ENCODE results near the gene COL23A1. TPM values are rescaled to one million over a fixed set of nuclear protein-coding genes. Genes with fewer than 3 reads are reported as not detected.
A peak's percentile ranks its signal among the peaks of the same experiment; 100 is the strongest.

COL23A1 gene
- polyA plus RNA-seq, 2 of the 4 experiments (the other 2 are of a cell fraction): not detected

DNA sequence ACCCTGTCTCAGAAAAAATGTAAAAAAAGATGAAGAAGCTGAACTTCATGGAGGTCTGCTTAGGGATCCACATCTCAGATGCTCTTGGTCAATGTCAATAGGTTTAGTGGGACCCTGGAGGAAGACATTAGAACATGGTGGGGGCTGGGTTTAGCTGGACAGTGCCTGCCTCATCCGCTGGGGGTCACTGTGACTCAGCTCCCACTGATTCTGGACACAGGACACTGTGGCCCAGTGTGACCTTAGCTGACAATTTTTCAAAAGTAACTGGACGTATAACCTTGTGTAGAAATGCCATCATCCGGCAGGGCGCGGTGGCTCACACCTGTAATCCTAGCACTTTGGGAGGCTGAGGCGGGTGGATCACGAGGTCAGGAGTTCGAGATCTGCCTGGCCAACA, 393.2 kb downstream of the COL23A1 start:
- 66% methylated on average over 8 of the region's 8 CpGs for WGBS (ENCODE audit: missing lambda C conversion rate)
- Histone ChIP-seq H3K4me3 (no peak overlapping the region), H3K27ac (no peak overlapping the region), H3K4me2 (no peak overlapping the region), H3K9me3 (peaks cover 12% of the 10 kb centered on the region; the same call in 2 of the 3 replicates), H3K4me1 (0 out of 3 replicates have a peak, but pooled peaks cover 3% of the 10 kb centered on the region)
- CTCF ChIA-PET: interaction anchor here (0.6 to 1.6 kb wide), 3 partner anchors 12 to 1345 kb away, joined by 3 to 4 read pairs (median 3); no protein-coding TSS in a partner anchor
- TF ChIP-seq, protein P1, sequence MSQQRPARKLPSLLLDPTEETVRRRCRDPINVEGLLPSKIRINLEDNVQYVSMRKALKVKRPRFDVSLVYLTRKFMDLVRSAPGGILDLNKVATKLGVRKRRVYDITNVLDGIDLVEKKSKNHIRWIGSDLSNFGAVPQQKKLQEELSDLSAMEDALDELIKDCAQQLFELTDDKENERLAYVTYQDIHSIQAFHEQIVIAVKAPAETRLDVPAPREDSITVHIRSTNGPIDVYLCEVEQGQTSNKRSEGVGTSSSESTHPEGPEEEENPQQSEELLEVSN (IDR thresholded peaks at IDR 0.05; ENCODE audit: borderline replicate concordance, low read depth): no peak
- TF ChIP-seq MAZ (IDR thresholded peaks at IDR 0.05; ENCODE audit: borderline replicate concordance, low read depth, low read length): no peak
- TF ChIP-seq RARB (CRISPR knock-in tag; IDR thresholded peaks at IDR 0.05): no peak
- no peak for TF ChIP-seq KDM5A (IDR thresholded peaks at IDR 0.05)
- no peak for TF ChIP-seq CEBPB (IDR thresholded peaks at IDR 0.05)
- TF ChIP-seq, protein P2, sequence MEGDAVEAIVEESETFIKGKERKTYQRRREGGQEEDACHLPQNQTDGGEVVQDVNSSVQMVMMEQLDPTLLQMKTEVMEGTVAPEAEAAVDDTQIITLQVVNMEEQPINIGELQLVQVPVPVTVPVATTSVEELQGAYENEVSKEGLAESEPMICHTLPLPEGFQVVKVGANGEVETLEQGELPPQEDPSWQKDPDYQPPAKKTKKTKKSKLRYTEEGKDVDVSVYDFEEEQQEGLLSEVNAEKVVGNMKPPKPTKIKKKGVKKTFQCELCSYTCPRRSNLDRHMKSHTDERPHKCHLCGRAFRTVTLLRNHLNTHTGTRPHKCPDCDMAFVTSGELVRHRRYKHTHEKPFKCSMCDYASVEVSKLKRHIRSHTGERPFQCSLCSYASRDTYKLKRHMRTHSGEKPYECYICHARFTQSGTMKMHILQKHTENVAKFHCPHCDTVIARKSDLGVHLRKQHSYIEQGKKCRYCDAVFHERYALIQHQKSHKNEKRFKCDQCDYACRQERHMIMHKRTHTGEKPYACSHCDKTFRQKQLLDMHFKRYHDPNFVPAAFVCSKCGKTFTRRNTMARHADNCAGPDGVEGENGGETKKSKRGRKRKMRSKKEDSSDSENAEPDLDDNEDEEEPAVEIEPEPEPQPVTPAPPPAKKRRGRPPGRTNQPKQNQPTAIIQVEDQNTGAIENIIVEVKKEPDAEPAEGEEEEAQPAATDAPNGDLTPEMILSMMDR (IDR thresholded peaks at IDR 0.05): 0 out of 3 replicates have a peak, but pooled peaks have one; percentile 14
- POLR2A ChIA-PET: no interaction called here
- no peak for DNase-seq (ENCODE audit: low read depth in 1 of 2, low spot score in 1 of 2)
- ATAC-seq: peak in 1 of 2 experiments; percentile 67; a peak in 3 of 6 replicates
- no peak for FAIRE-seq

DNA sequence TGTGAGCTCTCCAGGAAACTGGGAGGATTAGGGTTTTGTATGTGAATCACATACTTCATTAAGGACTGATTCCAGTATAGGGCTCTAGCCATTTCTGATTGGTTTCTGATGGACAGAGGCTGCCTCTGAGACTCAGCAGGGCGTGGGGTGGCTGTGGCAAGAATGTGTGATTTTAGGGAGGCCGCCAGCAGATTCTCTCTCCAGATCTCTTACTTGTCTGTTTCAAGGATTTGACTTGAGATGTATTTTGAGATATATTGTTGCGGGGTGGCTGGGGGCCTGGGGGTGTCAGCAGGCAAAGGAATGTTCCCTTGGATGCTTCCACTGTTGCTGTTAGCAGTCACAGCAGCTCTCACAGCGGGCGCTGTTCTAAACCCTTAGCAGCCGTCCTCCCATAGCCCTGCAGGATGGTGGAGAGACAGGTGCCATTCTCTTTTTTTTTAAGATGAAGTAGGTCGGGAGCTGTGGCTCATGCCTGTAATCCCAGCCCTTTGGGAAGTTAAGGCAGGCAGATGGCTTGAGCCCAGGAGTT, 393.8 kb downstream of the COL23A1 start:
- TF ChIP-seq EP300 (IDR thresholded peaks at IDR 0.05): no peak
- TF ChIP-seq SREBF2 (IDR thresholded peaks at IDR 0.05): no peak
- TF ChIP-seq, protein P3, sequence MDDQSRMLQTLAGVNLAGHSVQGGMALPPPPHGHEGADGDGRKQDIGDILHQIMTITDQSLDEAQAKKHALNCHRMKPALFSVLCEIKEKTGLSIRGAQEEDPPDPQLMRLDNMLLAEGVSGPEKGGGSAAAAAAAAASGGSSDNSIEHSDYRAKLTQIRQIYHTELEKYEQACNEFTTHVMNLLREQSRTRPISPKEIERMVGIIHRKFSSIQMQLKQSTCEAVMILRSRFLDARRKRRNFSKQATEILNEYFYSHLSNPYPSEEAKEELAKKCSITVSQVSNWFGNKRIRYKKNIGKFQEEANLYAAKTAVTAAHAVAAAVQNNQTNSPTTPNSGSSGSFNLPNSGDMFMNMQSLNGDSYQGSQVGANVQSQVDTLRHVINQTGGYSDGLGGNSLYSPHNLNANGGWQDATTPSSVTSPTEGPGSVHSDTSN (IDR thresholded peaks at IDR 0.05): no peak
- TF ChIP-seq HEYL (CRISPR knock-in tag; IDR thresholded peaks at IDR 0.05): no peak
- TF ChIP-seq SMC3 (IDR thresholded peaks at IDR 0.05): no peak
- no peak for TF ChIP-seq GATA3 (IDR thresholded peaks at IDR 0.05; ENCODE audit: borderline replicate concordance)
- TF ChIP-seq RAD21 (conservative IDR thresholded peaks at IDR 0.05 in 1 of 2, IDR thresholded peaks at IDR 0.05 in 1 of 2): no peak
- TF ChIP-seq RARB (CRISPR knock-in tag; IDR thresholded peaks at IDR 0.05): no peak
- TF ChIP-seq, protein P2 (IDR thresholded peaks at IDR 0.05): no peak
- TF ChIP-seq MYC (IDR thresholded peaks at IDR 0.05; ENCODE audit: borderline replicate concordance, low read length): no peak
- no peak for TF ChIP-seq KDM1A (IDR thresholded peaks at IDR 0.05; ENCODE audit: low read depth)
- no peak for TF ChIP-seq EHMT2 (IDR thresholded peaks at IDR 0.05; ENCODE audit: low read depth)
- TF ChIP-seq, protein P4, sequence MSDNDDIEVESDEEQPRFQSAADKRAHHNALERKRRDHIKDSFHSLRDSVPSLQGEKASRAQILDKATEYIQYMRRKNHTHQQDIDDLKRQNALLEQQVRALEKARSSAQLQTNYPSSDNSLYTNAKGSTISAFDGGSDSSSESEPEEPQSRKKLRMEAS (IDR thresholded peaks at IDR 0.05): no peak
- TF ChIP-seq ZC3H11A (IDR thresholded peaks at IDR 0.05): no peak
- no peak for TF ChIP-seq MAFK (IDR thresholded peaks at IDR 0.05; ENCODE audit: partially characterized antibody)
- no peak for TF ChIP-seq CBX2 (IDR thresholded peaks at IDR 0.05; ENCODE audit: borderline replicate concordance, low read depth)
- DNase-seq (ENCODE audit: low read depth in 1 of 2, low spot score in 1 of 2): no peak
- Histone ChIP-seq H3K27ac (no peak overlapping the region), H3K9me3 (peaks cover 12% of the 10 kb centered on the region; the same call in 2 of the 3 replicates), H3K4me3 (no peak overlapping the region), H3K4me1 (no peaks in the 10 kb centered on the region), H3K4me2 (no peak overlapping the region)
- ChIA-PET CTCF (interaction anchor here (0.6 to 1.6 kb wide), 3 partner anchors 11 to 1345 kb away, joined by 3 to 4 read pairs (median 3); no protein-coding TSS in a partner anchor), POLR2A (interaction anchor here (2.2 kb wide), 1 partner anchor 8 kb away, joined by 8 read pairs; the partner anchor contains the start of gene HNRNPAB)
- 78% methylated on average over 7 of the region's 7 CpGs for WGBS (ENCODE audit: missing lambda C conversion rate)
- peak in 1 of 2 experiments; percentile 17; a peak in 1 of 6 replicates for ATAC-seq
- FAIRE-seq: no peak

Measured in A549 (cell line).